Stimulated activated CD4-positive, alpha-beta T cell treated with anti-CD3 and anti-CD28 coated beads, Interleukin-1b, Interleukin-23, amount 100 ng/mL, for 4 hours (primary cell): ENCODE data around the gene SHMT2.
A peak's percentile ranks its signal among the peaks of the same experiment; 100 is the strongest.

ENCODE experiments used
- DNase-seq, 2 donors: peaks; one replicate each; pipeline ENCODE4 v3.0.0-alpha.2; 2020; ENCODE audit warnings: low read depth in 2 of 2

SHMT2 gene

DNA sequence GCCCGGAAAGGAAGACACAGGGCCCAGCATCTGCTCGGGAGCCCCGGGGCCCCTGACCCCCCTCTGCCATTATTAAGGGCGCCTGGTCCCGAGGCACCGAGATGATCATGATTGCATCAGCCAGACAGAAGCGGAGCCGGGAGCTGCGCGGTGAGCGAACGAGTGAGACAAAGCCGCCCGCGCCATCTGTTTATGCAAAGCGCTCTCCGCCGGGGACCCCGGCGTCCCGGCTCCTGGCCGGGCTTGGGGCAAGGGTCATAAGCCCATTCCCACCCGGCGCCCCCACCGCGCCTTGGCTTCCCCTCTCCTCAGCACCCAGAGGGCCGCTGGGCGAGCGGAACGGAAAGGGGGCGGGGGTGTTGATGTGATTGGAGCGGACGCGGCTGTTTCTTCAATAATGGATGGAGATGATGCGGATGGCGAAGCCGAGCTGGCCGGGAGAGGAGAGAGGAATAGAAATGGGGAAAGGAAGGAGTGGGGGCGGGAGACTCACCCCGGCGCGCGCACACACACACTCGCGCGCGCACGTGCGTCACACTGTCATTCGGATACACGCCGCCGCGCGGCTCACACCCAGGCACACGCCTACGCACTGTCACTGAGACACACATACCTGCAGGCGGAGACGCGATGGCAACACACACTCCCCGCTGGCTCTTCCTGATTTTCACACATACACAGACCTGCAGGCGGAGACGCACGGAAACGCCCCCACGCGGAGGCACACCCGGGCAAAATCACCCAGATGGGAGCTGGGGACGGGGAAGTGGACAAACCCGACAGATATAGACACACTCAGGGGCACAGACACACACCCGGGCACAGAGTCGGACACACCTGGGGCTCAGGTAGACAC is 10.8 kb downstream of the SHMT2 start:
- peak; percentile 64 to 79 for DNase-seq

DNA sequence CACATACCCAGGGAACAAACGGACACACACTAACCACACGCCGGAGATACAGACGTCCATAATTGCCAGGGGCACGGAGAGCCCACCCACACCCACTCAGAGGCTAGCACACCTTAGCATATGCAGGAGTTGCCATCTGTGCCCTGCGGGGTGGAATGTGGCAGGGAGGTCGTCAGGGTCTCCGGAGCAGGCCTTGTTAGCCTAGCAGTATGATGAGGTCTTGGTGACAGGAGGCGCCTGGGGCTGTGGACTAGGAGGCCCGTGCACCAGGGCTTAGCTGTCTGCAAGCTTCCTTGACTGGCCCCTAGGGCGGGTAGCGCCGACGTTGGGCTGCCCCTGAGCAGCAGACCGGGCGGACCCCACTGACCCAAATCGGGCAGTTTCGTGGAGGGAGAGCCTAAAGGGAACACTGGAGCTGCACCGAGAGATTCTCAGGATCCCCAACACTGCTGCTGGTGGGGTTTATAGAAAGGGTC is 11.5 kb downstream of the SHMT2 start:
- DNase-seq = no peak

GRCh38 chr12:57241402-57242310 is 12.1 kb downstream of the SHMT2 start:
- no peak for DNase-seq

- no peak for DNase-seq
Measured at GRCh38 chr12:57242329-57242690, 12.8 kb downstream of the SHMT2 start.

- peak; percentile 54 to 72 for DNase-seq
Measured at GRCh38 chr12:57242691-57243454, 13.4 kb downstream of the SHMT2 start.

- DNase-seq = peak; percentile 77 to 83
Measured at GRCh38 chr12:57243521-57244311, 14.2 kb downstream of the SHMT2 start.

GRCh38 chr12:57244312-57244696 is 14.8 kb downstream of the SHMT2 start:
- DNase-seq = no peak

- DNase-seq = no peak
Measured at GRCh38 chr12:57247041-57247440, 17.5 kb downstream of the SHMT2 start.

GRCh38 chr12:57248934-57249742 is 19.6 kb downstream of the SHMT2 start:
- DNase-seq = no peak

DNA sequence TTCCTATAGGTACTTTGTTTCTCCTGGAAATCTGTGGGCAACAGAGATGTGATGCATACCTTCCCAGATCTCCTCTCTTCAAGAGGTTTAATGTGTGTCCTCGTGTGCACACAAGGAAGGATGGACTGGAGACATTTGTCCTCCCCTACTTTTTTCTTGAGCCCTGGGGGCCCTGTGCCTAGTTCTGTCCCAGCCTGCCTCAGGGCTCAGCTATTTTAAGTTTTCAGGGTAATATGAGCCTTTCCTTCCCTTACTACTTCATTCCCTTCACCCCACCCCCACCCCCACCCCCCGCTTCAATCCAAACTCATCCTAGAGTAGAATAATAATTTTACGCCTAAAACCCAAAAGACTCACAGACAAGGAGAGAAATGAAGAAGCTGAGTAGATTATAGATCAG is 21.0 kb downstream of the SHMT2 start:
- DNase-seq = no peak

DNA sequence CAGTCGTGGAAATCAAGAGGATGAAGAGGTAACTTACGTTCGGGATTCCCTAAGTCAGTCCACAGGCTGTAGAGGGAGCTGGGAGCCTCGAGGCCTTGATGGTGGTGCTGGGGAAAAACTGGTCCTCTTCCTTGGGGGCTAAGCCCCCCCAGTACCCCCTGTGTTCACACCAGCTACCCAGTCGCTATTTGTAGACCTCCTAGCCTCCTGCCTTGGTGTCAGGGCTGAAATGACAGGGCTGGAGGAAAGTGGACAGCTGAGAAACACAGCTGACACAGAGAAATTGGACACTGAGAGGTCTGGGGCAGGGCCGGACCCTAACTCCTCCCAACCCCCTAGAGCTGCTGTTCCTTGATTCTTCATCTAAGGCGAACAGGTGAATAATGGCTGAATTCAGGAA is 21.4 kb downstream of the SHMT2 start, which contains the start of gene STAC3:
STAC3 (minus strand) TSS at position 232 of the 400 bp plus-strand sequence. CDS start 1,551 bp downstream, outside the sequence.
- no peak for DNase-seq

GRCh38 chr12:57254506-57255280 is 25.2 kb downstream of the SHMT2 start:
- no peak for DNase-seq

DNA sequence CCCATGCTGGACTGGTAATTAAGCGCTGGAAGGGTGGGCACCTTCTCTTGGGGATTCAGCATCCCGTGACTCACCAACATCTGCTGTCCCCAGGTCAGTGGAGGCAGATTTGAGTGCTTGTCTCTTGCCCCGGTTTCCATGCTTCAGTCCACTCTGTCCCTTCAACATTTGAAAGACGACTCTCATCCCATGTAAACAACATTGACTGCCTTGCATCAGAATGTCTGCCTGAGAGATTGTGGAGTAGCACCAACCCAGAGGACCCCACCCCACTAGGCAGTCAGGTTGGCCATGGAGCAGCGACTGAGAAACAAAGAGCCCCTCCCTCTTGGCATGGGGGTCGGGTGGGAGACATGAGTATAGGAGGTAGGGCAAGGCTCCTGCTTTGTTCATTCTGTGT is 26.4 kb downstream of the SHMT2 start:
- DNase-seq = no peak

DNA sequence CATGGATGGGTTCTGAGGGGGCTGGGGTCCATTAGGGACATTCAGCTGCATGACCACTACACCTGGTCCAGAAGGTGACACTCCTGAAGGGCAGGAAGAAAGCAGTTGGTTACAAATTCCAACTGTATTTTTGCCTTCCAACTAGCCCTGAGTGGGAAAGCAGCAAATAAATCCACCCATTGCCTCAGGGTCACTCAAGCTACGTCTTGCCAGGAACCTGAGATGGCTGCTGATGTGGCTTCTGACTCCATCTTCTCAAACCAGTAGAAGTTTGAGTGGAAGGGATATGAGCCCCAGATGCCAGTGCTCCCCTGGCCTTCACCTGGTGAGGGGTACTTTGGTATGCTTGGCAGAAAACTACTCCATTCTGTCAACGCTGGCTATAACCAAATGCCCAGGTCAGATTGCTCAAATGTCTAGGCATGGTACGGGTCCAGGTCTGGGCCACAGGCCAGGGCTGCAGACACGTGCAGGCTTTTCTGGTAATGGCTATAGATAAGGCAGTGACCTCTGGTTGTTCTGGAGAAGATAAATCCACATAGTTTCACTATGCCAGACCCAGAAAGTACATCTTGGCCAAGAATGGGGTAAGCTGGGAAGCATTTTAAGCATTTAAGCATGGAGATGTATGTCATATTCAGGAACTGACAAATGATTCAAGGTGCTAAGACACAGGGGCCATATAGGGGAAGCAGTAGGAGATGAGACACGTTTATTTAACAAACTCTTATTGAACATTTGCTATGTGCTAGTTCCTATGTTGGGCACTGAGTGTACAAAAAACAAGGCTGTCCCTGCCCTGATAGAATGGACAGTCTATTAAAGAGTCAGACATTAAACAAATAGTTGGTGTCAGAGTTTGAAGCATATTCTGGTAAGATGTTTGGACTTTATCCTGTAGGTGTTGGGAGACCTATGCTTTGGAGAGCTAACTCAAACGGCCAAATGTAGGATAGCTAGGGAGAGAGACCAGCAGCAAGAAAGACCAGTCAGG is 29.8 kb downstream of the SHMT2 start:
- DNase-seq = no peak

GRCh38 chr12:57260366-57260765 is 30.9 kb downstream of the SHMT2 start:
- DNase-seq = no peak

- DNase-seq = no peak
Measured at GRCh38 chr12:57261428-57261865, 31.9 kb downstream of the SHMT2 start.

DNA sequence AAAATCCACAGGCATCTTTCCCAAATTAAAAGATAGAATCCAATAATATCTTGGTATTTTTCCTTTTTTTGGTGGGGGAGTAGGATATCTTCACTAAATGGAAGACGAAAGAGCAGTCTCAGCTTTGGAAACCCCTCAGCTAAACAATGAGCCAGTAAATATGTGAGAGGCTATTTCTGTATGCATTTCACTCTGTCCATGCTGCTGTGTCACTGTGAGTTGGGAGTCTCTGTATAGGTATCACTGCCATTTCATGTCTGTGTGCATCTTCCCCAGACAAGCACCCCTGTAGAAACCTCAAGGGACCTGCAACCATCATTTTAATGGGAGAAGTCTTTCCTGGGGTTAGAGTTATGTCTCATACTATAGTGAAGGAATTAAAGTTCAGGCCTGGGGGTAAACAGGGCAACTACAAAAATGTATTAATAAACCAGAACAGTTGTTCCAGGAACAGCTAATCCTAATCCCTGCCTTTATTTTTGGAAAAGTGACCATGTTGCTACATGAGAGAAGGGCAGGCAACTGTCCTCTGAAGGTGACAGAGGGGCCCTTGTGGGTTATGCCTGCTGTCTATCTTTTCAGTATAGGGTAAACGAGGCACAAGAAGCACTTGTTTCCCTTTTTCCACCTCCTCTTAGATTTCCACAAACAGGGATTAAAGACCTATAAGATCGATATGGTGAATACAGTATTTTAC is 32.8 kb downstream of the SHMT2 start:
- no peak for DNase-seq
